Measurements from ENCODE around the gene ITGAE.

Gene ITGAE

GRCh38 chr17:3817851-3818605, 17.0 kb upstream of the ITGAE start:
- no peak for DNase-seq (ENCODE audit: low spot score)

GRCh38 chr17:3815925-3816324, 14.9 kb upstream of the ITGAE start:
- DNase-seq (ENCODE audit: low spot score) = no peak

- DNase-seq (ENCODE audit: low spot score) = no peak
These were observed 14.1 kb upstream of the ITGAE start for GRCh38 chr17:3815122-3815521.

GRCh38 chr17:3814361-3814760, 13.4 kb upstream of the ITGAE start:
- no peak for DNase-seq (ENCODE audit: low spot score)

GRCh38 chr17:3813171-3813570, 12.2 kb upstream of the ITGAE start:
- no peak for DNase-seq (ENCODE audit: low spot score)

- no peak for DNase-seq (ENCODE audit: low spot score)
These were observed 11.8 kb upstream of the ITGAE start for GRCh38 chr17:3812771-3813170.

- DNase-seq (ENCODE audit: low spot score) = no peak
These were observed 11.3 kb upstream of the ITGAE start for GRCh38 chr17:3812284-3812683.

GRCh38 chr17:3810019-3810418, 9.0 kb upstream of the ITGAE start:
- DNase-seq (ENCODE audit: low spot score) = no peak

GRCh38 chr17:3809135-3809534, 8.1 kb upstream of the ITGAE start:
- DNase-seq (ENCODE audit: low spot score) = no peak

GRCh38 chr17:3808701-3809100, 7.7 kb upstream of the ITGAE start:
- no peak for DNase-seq (ENCODE audit: low spot score)

- no peak for DNase-seq (ENCODE audit: low spot score)
These were observed 4.6 kb upstream of the ITGAE start for GRCh38 chr17:3805581-3805980.

GRCh38 chr17:3804503-3804931, 3.5 kb upstream of the ITGAE start:
- DNase-seq (ENCODE audit: low spot score) = no peak

- DNase-seq (ENCODE audit: low spot score) = no peak
These were observed 2.3 kb upstream of the ITGAE start for GRCh38 chr17:3803308-3803640.

GRCh38 chr17:3802461-3803307, 1.7 kb upstream of the ITGAE start:
- DNase-seq (ENCODE audit: low spot score) = no peak

- no peak for DNase-seq (ENCODE audit: low spot score)
These were observed 804 bp upstream of the ITGAE start for GRCh38 chr17:3801792-3802191.

GRCh38 chr17:3801347-3801746, 359 bp upstream of the ITGAE start:
- no peak for DNase-seq (ENCODE audit: low spot score)

- no peak for DNase-seq (ENCODE audit: low spot score)
These were observed 1.6 kb downstream of the ITGAE start for GRCh38 chr17:3799181-3799945.

- no peak for DNase-seq (ENCODE audit: low spot score)
These were observed 2.5 kb downstream of the ITGAE start for GRCh38 chr17:3798273-3799180.

- DNase-seq (ENCODE audit: low spot score) = no peak
These were observed 4.2 kb downstream of the ITGAE start for GRCh38 chr17:3796822-3797170.

- no peak for DNase-seq (ENCODE audit: low spot score)
These were observed 4.7 kb downstream of the ITGAE start for GRCh38 chr17:3796110-3796821.

All from Ammon's horn (tissue), 1 donor.